Keratinocyte (primary cell): Measurements from ENCODE around the gene CCL20. TPM values are rescaled to one million over a fixed set of nuclear protein-coding genes. Genes with fewer than 3 reads are reported as not detected.
A peak's percentile ranks its signal among the peaks of the same experiment; 100 is the strongest.

Experiments
- DNase-seq: peaks from one replicate; pipeline ENCODE4 v3.0.0-alpha.2; 2011; ENCODE audit warnings: low read depth, missing footprints, low spot score
- FAIRE-seq: peaks from 2 replicates; lab custom pipeline; 2011; peaks lifted over from hg19 to GRCh38; lab: Jason Lieb, UNC
- H2AFZ ChIP-seq: 2 replicates; pipeline ENCODE4 v1.6.0; 2012; ENCODE audit warnings: low read length, control low read depth, inconsistent platforms; ENCODE audit not compliant: control insufficient read depth
- H3K27ac ChIP-seq: 2 replicates; pipeline ENCODE4 v1.5.1; 2011; ENCODE audit warnings: low read length; ENCODE audit not compliant: control insufficient read depth, insufficient read depth
- H3K27me3 ChIP-seq: 3 replicates; pipeline ENCODE4 v1.6.0; 2011; ENCODE audit warnings: low read length; ENCODE audit not compliant: control insufficient read depth, insufficient read depth; ENCODE audit errors: extremely low read depth
- H3K36me3 ChIP-seq, 2 experiments: 2 replicates in 1 of 2; 3 replicates in 1 of 2; pipeline ENCODE4 v1.5.1; 2011; ENCODE audit warnings: low read length in 2 of 2, mild to moderate bottlenecking in 1 of 2; ENCODE audit not compliant: control insufficient read depth in 2 of 2, insufficient read depth in 2 of 2; ENCODE audit errors: extremely low read depth in 1 of 2
- H3K4me1 ChIP-seq: 3 replicates; pipeline ENCODE4 v1.5.1; 2011; ENCODE audit warnings: low read length; ENCODE audit not compliant: control insufficient read depth, insufficient read depth; ENCODE audit errors: extremely low read depth
- H3K4me2 ChIP-seq: 3 replicates; pipeline ENCODE4 v1.6.0; 2011; ENCODE audit warnings: low read depth, low read length; ENCODE audit not compliant: control insufficient read depth, insufficient read depth; ENCODE audit errors: extremely low read depth
- H3K4me3 ChIP-seq, 3 experiments: fragments of 200-600 bp in 1 of 3; sonication (generic) in 1 of 3; 2 replicates in 2 of 3; 3 replicates in 1 of 3; pipeline ENCODE4 v1.5.1; 2011 to 2016; ENCODE audit warnings: low read length in 3 of 3, mild to moderate bottlenecking in 3 of 3, control low read depth in 2 of 3, inconsistent platforms in 1 of 3, low read depth in 1 of 3, mixed read lengths in 1 of 3, mixed run types in 1 of 3, moderate library complexity in 1 of 3; ENCODE audit not compliant: control insufficient read depth in 2 of 3, insufficient read depth in 2 of 3; ENCODE audit errors: extremely low read depth in 1 of 3
- H3K79me2 ChIP-seq: 2 replicates; pipeline ENCODE4 v1.6.0; 2012; ENCODE audit warnings: low read length; ENCODE audit not compliant: control insufficient read depth, insufficient read depth
- H3K9ac ChIP-seq: 3 replicates; pipeline ENCODE4 v1.6.0; 2011; ENCODE audit warnings: low read length; ENCODE audit not compliant: control insufficient read depth, insufficient read depth; ENCODE audit errors: extremely low read depth
- H3K9me1 ChIP-seq: 3 replicates; pipeline ENCODE4 v1.6.0; 2011; ENCODE audit warnings: low read length; ENCODE audit not compliant: control insufficient read depth, insufficient read depth; ENCODE audit errors: extremely low read depth
- H3K9me3 ChIP-seq: 2 replicates; pipeline ENCODE4 v1.5.1; 2012; ENCODE audit warnings: low read depth, low read length; ENCODE audit not compliant: control insufficient read depth
- H4K20me1 ChIP-seq: 3 replicates; pipeline ENCODE4 v1.6.0; 2011; ENCODE audit warnings: low read length; ENCODE audit not compliant: control insufficient read depth, insufficient read depth; ENCODE audit errors: extremely low read depth
- EZH2 ChIP-seq: IDR thresholded peaks from one replicate; pipeline ENCODE4 v1.6.1; 2012; ENCODE audit warnings: inconsistent platforms, mild to moderate bottlenecking, low read length, moderate library complexity
- dilution Hi-C: fragments of 300-500 bp; cut with MboI; formaldehyde crosslinking; loops from one replicate; pipeline ENCODE4 v1.7.0; 2020; ENCODE audit warnings: low sequenced_read_pairs; ENCODE audit not compliant: extremely low pct_ligation_motif_present
- polyA plus RNA-seq, 5 experiments: library from polyadenylated mRNA; depleted of rRNA in 3 of 5; stranded (reverse) in 3 of 5; stranded (forward) in 1 of 5; unstranded in 1 of 5; fragments of >200 nt; gene quantifications; 1 replicate in 1 of 5; 2 replicates in 3 of 5; 3 replicates in 1 of 5; pipeline versions ENCODE4 v1.2.1 to v1.2.3, GENCODE V29; 2011 to 2012; ENCODE audit warnings: missing spikeins in 2 of 5, low read depth in 1 of 5, low replicate concordance in 1 of 5
- TF ChIP-seq, protein P1 (sequence below), 3 experiments: IDR thresholded peaks in 1 of 3; conservative IDR thresholded peaks in 1 of 3; optimal IDR thresholded peaks in 1 of 3; 2 replicates in 2 of 3; 3 replicates in 1 of 3; pipeline versions ENCODE3 to v1.5.1; 2011; ENCODE audit warnings: low read length in 3 of 3, mild to moderate bottlenecking in 3 of 3, moderate library complexity in 2 of 3, control low read depth in 1 of 3, inconsistent platforms in 1 of 3; ENCODE audit not compliant: insufficient read depth in 2 of 3; ENCODE audit errors: extremely low read depth in 1 of 3

The CCL20 gene
- polyA plus RNA-seq, 1 donor (not counting 4 experiments of a cell fraction or from before 2014, with no cell fraction given) = 5.2 TPM

DNA sequence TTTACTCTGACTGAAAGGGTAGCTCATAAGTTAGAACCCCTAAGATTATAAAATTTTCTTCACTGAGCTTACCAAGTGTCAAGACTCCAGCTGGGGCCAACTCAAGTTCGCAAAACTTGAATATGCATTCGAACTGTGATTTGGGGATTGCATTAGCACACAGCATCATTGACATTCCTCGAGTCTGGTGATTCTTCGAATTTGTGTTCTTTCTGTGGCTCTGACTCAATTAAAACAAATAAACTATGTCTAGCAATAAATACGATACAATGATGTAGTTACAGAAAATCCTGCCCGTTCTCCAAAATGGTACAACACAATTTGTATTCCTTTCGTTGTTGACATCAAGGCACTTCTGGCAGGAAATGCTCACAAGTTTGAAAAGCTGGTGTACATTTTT is 11.1 kb downstream of the CCL20 start:
- Histone ChIP-seq H3K27me3 (no peaks in the 10 kb centered on the region), H3K4me2 (no peak overlapping the region), H3K36me3 (no peaks in the 10 kb centered on the region), H3K4me3 (no peak overlapping the region), H3K9me3 (no peaks in the 10 kb centered on the region), H3K9ac (no peak overlapping the region), H2AFZ (no peak overlapping the region), H3K4me1 (peaks cover 22% of the 10 kb centered on the region), H3K9me1 (no peaks in the 10 kb centered on the region), H3K27ac (no peak overlapping the region), H3K79me2 (no peaks in the 10 kb centered on the region), H4K20me1 (no peaks in the 10 kb centered on the region)
- TF ChIP-seq, protein P1, sequence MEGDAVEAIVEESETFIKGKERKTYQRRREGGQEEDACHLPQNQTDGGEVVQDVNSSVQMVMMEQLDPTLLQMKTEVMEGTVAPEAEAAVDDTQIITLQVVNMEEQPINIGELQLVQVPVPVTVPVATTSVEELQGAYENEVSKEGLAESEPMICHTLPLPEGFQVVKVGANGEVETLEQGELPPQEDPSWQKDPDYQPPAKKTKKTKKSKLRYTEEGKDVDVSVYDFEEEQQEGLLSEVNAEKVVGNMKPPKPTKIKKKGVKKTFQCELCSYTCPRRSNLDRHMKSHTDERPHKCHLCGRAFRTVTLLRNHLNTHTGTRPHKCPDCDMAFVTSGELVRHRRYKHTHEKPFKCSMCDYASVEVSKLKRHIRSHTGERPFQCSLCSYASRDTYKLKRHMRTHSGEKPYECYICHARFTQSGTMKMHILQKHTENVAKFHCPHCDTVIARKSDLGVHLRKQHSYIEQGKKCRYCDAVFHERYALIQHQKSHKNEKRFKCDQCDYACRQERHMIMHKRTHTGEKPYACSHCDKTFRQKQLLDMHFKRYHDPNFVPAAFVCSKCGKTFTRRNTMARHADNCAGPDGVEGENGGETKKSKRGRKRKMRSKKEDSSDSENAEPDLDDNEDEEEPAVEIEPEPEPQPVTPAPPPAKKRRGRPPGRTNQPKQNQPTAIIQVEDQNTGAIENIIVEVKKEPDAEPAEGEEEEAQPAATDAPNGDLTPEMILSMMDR (optimal IDR thresholded peaks at IDR 0.05 in 1 of 3, IDR thresholded peaks at IDR 0.05 in 1 of 3, conservative IDR thresholded peaks at IDR 0.05 in 1 of 3; ENCODE audit: extremely low read depth in 1 of 3, insufficient read depth in 2 of 3, low read length in 3 of 3) = no peak
- TF ChIP-seq EZH2 = no peak
- DNase-seq = no peak
- no peak for FAIRE-seq
- dilution Hi-C loops = no loop called here

DNA sequence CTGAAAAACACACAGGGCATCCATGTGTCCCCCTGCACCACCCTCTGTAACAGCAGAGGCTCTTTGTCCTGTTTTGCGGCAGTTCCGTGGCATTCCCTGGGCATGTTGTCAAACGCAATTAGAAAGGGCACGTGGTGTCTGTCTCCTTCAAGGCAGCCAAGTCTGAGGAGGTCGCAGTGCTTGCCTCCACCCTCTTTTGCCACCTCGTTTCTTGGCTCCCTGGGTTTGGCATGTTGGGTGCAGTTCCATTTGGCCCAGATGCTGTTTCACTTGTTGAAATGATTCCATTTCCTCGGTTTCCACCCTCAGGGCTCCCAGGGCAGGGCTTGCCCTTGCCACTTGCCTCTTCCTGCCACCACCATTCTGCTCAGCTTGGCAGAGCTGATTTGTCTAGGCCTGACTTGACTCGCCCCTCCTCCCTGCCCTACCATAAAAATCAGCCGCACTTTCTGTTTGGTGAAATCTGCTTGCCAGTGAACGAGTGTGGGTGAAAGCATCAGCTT is 12.4 kb downstream of the CCL20 start:
- dilution Hi-C loops = no loop called here
- Histone ChIP-seq H3K9me3 (no peaks in the 10 kb centered on the region), H3K36me3 (no peaks in the 10 kb centered on the region), H3K4me2 (peak overlapping the region; percentile 74), H3K79me2 (no peaks in the 10 kb centered on the region), H2AFZ (peak overlapping the region; percentile 94), H3K27me3 (no peaks in the 10 kb centered on the region), H3K9me1 (no peaks in the 10 kb centered on the region), H3K27ac (peak overlapping the region; percentile 59), H4K20me1 (no peaks in the 10 kb centered on the region), H3K9ac (peak overlapping the region; percentile 46), H3K4me3 (peak overlapping the region in 2 of 3 experiments; percentile 39 to 41), H3K4me1 (peaks cover 22% of the 10 kb centered on the region)
- FAIRE-seq = peak; percentile 91
- no peak for DNase-seq
- TF ChIP-seq, protein P1 (optimal IDR thresholded peaks at IDR 0.05 in 1 of 3, IDR thresholded peaks at IDR 0.05 in 1 of 3, conservative IDR thresholded peaks at IDR 0.05 in 1 of 3; ENCODE audit: extremely low read depth in 1 of 3, insufficient read depth in 2 of 3, low read length in 3 of 3) = no peak
- no peak for TF ChIP-seq EZH2
